ENCODE measurements around the gene CRISP1.
"Not testable (repeated sequence)": the region's sequence is repeated elsewhere in the genome, so short reads cannot be mapped to it uniquely, and the experiment has no call there.

CRISP1 gene

DNA sequence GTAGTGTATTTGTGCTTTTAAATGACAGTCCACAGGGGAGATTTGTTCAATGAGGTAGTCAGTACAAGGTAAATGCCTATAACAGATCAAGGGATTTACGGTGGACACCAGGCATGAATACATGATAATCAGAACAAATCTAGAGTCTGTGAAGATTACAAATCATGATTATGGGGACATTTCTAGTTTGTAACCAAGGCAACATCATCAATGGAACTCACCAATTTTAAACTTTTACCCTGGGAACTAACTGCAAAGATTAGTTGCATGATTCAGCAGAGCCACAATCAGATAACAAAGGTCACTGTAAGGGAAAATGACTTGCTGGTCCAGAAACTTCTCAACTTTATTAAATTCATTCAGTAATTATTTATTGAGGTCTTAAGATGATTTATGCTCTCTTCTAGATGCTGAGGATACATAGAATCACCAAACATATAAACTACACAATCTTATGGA, at the start of gene CRISP1:
Gene CRISP1 (minus strand): TSS at position 51 of the 459 bp plus-strand sequence. CDS start 9,135 bp downstream, outside the sequence.
- DNase-seq (ENCODE audit: low read depth): no peak

DNA sequence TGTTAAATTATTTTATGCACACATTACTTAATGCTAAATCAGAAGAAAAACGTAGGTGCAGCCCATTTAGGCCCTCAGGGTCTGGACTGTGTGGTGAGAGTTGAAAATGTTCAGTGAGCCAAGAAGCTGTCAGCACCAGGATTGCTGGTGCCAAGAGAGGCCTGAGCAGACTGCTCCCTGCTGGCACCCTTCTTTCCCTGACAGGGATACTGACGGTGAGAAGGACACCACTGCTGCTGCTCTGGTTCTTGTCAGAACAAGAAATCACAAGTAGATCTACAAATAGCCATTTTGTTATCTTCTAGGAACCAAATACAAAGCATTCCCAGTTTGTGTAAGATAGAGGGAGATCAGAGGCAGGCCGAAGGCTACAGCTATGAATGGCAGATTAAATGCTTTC, 48.7 kb upstream of the CRISP1 start:
- DNase-seq (ENCODE audit: low read depth): no peak

GRCh38 chr6:49913636-49914375, 47.5 kb upstream of the CRISP1 start:
- DNase-seq (ENCODE audit: low read depth): no peak

- no peak for DNase-seq (ENCODE audit: low read depth)
Observed at GRCh38 chr6:49912196-49912595, 45.9 kb upstream of the CRISP1 start.

DNA sequence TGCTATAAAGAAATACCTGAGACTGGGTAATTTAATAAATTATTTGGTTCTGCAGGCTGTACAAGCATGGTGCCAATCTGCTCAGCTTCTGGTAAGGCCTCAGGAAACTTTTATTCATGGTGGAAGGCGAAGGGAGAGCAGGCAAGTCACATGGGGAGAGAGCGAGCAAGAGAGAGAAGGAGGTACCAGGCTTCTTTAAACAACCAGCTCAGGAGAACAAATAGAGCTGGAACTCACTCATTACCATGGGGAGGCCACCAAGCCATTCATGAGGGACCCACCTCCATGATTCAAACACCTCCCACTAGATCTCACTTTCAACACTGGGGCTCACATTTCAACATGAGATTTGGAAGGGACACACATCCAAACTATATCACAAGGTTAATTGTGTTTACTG, 44.9 kb upstream of the CRISP1 start:
- DNase-seq (ENCODE audit: low read depth): no peak

DNA sequence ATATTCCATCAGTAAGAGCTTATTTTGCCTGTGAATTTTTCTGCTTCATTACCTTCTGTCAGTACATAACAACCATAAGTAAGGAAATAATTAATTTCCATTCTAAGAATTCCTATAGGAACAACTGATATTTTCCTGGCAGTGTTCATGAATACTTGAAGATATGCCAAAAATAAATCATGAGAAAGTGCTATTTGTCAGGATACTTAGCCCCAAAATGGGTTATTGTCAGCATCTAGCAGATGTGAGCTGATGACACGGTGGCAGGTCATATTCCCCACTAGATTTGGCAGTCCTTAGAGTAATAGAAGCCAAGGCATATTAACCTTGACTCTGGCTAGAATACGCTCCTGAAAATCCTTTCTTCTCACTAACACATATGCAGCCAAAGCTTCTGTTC, 43.2 kb upstream of the CRISP1 start:
- DNase-seq (ENCODE audit: low read depth): no peak

DNA sequence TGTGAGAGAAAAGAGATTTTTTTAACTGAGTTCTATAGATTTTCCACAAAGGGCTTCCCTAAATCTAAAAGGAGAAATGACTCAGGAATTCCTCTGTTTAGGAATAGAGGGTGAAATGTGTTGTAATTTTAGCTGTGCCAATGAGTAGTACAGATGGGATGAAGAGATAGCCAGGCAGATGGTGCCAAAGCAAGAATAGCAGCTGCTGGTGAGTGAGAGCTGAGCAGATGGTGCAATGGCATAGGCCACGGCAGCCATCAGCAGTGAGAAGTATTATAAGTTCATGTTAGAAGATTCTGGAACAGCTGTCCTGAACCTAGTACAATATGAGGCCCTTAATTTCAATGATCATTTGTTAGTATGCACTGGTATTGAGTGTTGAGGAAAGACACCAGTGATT, 40.2 kb upstream of the CRISP1 start:
- DNase-seq (ENCODE audit: low read depth): no peak

DNA sequence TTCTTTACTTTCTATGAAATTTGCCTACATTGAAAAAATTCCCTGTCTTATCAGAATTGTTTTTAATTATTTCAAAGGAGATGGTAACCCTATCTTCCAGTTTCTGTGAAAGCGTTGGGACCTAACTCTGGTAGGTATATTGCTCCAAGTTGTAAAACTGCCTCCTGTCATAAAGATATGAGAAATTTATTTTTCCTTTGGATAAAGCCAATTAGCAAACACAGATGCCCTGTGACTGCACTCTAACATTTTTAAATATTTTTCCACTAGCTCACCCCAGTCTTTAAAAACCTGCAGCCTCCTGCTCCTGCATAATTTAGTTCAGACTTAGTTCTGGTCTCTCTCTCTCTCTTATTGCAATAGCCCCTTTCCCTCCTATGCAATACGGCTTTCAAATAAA, 39.0 kb upstream of the CRISP1 start:
- no peak for DNase-seq (ENCODE audit: low read depth)

- no peak for DNase-seq (ENCODE audit: low read depth)
Observed at GRCh38 chr6:49902856-49903255, 36.5 kb upstream of the CRISP1 start.

DNA sequence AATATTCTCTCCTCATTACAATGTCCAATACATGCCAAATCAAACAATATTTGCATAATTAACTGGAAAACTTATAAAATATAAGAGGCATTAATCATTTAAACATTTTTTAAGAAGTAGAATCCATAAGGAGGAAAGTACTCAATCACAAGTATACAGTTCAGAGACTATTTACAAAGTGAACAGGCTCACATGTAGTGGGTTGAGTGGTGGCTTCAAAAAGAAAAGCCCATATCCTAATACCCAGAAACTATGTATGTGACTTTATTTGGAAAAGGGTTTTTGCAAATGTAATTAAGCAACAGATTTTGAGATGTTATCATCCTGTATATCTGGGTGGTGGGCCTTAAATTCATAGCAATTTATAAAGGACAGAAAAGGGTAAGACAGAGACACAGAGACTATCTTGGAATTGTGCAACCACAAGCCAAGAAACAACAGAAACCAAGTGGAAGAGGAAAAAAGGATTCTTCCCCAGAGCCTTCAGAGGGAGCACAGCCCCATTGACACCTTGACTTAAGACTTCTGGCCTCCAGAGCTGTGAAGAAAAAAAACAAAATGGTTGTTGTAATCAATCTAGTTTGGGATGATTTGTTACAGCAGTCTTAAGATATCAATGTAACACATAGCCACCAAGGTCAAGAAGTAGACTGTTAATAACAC, 32.7 kb upstream of the CRISP1 start:
- no peak for DNase-seq (ENCODE audit: low read depth)

DNA sequence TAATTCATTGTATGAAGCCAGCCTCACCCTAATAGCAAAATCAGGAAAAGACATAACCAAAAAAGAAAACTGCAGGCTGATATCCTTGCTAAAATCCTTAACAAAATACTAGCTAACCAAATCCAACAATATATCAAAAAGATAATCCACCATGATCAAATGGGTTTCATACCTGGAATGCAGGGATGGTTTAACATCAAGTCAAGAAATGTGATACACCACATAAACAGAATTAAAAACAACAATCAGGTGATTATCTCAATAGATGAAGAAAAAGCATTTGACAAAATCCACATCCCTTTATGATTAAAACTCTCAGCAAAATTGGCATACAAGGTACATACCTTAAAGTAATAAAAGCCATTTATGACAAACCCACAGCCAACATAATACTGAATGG, 29.2 kb upstream of the CRISP1 start:
- not testable (repeated sequence) for DNase-seq (ENCODE audit: low read depth)

GRCh38 chr6:49892280-49892679, 25.9 kb upstream of the CRISP1 start:
- DNase-seq (ENCODE audit: low read depth): no peak

DNA sequence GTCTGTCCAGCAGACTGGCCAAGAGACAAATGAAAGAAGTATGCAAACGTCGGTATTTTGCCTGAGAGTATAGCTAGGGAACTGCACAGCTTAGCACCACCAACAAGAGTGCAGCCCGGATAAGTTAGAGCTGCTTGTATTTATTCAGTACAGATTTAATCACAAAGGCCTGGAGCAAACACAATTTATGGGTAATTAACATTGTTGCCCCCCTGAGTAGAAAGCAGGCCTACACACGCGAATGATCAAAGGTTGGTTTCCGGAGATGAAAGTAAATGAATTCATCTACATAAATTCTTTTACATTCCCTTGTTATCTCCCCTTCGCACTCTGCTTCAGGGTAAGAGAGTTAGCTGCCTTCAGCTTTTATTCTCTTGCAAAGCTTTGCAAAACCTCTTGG, 24.7 kb upstream of the CRISP1 start:
- DNase-seq (ENCODE audit: low read depth): no peak

DNA sequence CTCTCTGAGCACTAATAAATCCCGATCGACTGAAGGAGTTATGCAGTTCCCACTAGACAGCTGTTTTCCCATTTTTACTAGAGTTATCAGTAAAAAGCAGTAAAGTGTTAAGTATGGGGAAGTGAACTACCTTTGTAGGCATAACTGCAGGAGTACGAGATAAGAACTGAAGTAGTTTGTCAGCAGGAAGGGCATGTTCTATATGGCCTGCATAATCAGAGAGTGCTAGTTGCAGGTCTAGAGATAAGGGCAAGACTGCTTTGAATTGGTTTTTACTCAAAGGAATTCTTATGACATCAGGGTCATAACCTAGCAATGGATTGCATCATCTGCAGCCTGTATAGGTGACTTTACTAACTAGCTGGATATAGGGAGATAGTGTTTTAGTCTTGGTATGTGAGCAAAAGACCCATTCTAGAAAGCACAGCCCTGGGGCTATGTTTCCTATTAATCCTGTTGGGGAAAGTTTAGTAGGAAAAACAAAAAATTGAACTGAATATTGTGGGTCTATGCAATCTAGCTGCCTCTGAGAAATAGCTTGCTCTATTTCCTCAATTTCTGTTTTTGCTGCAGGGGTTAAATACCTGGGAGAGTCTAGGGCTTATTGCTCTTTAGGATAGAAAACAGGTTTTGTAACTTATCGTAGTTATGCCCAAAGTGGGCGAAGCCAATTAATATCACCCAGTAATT, 22.6 kb upstream of the CRISP1 start:
- DNase-seq (ENCODE audit: low read depth): no peak

- no peak for DNase-seq (ENCODE audit: low read depth)
Observed at GRCh38 chr6:49868951-49869529, 2.7 kb upstream of the CRISP1 start.

DNA sequence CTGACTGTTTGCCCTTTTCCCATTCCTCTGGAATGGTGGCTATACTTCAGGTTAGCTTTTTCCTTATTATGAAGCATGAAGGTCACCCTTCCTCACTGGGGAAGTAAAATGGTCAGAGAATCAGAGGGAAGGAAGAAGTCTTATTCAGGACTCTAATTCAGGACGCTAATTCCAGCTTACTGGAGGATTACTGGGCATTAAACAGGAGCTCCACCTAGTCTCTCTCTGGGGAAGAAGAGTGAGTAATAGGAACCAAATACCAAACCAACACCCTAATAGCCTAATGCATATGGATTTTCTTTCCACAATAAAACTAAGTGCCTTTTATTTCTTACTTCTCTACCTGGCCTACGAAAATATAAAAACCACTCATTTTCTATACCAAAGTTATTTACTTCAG, 10.1 kb downstream of the CRISP1 start:
- DNase-seq (ENCODE audit: low read depth): no peak

- DNase-seq (ENCODE audit: low read depth): no peak
Observed at GRCh38 chr6:49855221-49855620, 11.1 kb downstream of the CRISP1 start.

- DNase-seq (ENCODE audit: low read depth): no peak
Observed at GRCh38 chr6:49852975-49853374, 13.4 kb downstream of the CRISP1 start.

GRCh38 chr6:49849213-49849907, 17.0 kb downstream of the CRISP1 start:
- no peak for DNase-seq (ENCODE audit: low read depth)

DNA sequence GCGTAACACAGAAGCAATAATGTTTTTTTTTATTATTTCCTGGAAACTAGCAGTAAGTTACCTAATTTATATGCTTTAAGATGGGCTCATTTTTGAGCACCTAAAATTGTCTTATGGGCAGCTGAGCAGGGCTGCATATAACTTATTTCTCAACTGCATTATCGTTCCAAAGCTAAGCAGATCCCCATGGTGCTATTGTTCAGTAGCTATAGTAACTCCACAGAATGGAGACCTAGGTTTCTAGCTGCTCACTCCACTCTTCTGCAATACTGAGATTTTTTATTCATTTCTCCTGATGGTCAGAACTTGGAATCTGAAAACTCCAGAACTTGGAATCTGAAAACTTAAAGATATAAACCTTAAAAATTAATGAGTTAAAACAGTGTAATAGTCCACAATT, 18.7 kb downstream of the CRISP1 start:
- DNase-seq (ENCODE audit: low read depth): no peak

DNA sequence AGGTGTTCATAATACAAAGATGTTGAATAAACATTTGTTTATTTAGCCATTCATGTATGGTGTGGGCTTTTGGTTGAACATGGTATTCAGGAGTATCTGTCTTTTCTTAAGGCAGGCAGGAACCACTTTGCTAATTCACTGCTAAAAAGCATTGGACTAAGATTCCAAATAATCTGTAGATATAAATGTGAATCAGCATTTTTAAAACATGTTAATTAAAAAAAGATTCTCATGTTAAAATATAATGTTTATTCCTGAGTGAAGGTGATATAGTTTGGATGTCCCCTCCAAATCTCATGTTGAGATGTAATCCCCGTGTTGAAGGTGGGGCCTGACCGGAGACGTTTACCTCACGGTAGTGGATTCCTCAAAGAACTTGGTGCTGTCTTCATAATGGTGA, 19.3 kb downstream of the CRISP1 start:
- DNase-seq (ENCODE audit: low read depth): no peak

DNA sequence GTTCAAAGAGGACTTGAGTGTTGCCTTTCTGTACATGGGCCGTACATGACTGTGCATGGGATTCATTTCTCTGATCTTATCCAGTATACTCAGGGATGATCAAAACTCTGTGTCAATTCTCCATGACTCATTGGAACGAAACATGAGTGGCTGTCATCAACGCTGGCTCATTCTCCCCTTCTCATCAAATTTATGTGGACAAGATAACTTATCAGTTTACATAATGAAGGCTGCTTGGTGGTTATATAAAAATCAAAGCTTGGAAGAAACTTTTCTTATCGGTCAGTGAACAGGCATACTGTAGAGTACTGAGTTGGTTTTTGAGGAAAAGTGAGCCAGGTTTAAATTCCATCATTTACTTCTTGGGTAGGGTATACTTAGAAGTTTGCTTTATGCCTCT, 24.9 kb downstream of the CRISP1 start:
- DNase-seq (ENCODE audit: low read depth): no peak
